DMS153 treated with DMSO at 0.1 percent for 48 hours (cell line): ENCODE results near the gene RPUSD3.
"Not testable (repeated sequence)": the region's sequence is repeated elsewhere in the genome, so short reads cannot be mapped to it uniquely, and the experiment has no call there.

Source experiments
- DNase-seq: peaks from one replicate; lab custom pipeline; 2025; ENCODE audit not compliant: unreplicated experiment; lab: John Stamatoyannopoulos, UW

RPUSD3 gene

GRCh38 chr3:9843715-9844438, at the start of gene RPUSD3:
Gene RPUSD3 (minus strand): TSS chr3:9844008. CDS start chr3:9843990, 18 bp downstream.
- DNase-seq: peak; percentile 56

GRCh38 chr3:9891072-9891622, 47.3 kb upstream of the RPUSD3 start:
- no peak for DNase-seq

GRCh38 chr3:9890249-9891071, 46.7 kb upstream of the RPUSD3 start, which contains the start of gene JAGN1:
Gene JAGN1 (plus strand): TSS chr3:9890610. CDS start chr3:9890723, 113 bp downstream.
- DNase-seq: peak; percentile 32

- no peak for DNase-seq
These were observed 45.6 kb upstream of the RPUSD3 start for GRCh38 chr3:9889405-9889804.

GRCh38 chr3:9888540-9888939, 44.7 kb upstream of the RPUSD3 start:
- DNase-seq: no peak

GRCh38 chr3:9887480-9887879, 43.7 kb upstream of the RPUSD3 start:
- DNase-seq: no peak

GRCh38 chr3:9886328-9886727, 42.5 kb upstream of the RPUSD3 start:
- no peak for DNase-seq

GRCh38 chr3:9884555-9885165, 40.9 kb upstream of the RPUSD3 start:
- DNase-seq: no peak

GRCh38 chr3:9883706-9884554, 40.1 kb upstream of the RPUSD3 start:
- DNase-seq: no peak

- no peak for DNase-seq
These were observed 37.6 kb upstream of the RPUSD3 start for GRCh38 chr3:9881441-9881840.

- DNase-seq: no peak
These were observed 36.2 kb upstream of the RPUSD3 start, which contains the start of gene CIDEC for GRCh38 chr3:9879830-9880549. Gene CIDEC (minus strand): TSS chr3:9880253. CDS start chr3:9878486, 1,767 bp downstream.

- no peak for DNase-seq
These were observed 34.9 kb upstream of the RPUSD3 start for GRCh38 chr3:9878700-9879099.

GRCh38 chr3:9876991-9877390, 33.2 kb upstream of the RPUSD3 start:
- DNase-seq: no peak

GRCh38 chr3:9876255-9876654, 32.4 kb upstream of the RPUSD3 start:
- DNase-seq: not testable (repeated sequence)

- peak; percentile 24 for DNase-seq
These were observed 31.6 kb upstream of the RPUSD3 start for GRCh38 chr3:9875448-9875847.

GRCh38 chr3:9872067-9872466, 28.3 kb upstream of the RPUSD3 start:
- not testable (repeated sequence) for DNase-seq

- no peak for DNase-seq
These were observed 27.2 kb upstream of the RPUSD3 start for GRCh38 chr3:9870978-9871377.

GRCh38 chr3:9869955-9870354, 26.1 kb upstream of the RPUSD3 start:
- no peak for DNase-seq

- no peak for DNase-seq
These were observed 23.3 kb upstream of the RPUSD3 start for GRCh38 chr3:9867106-9867505.

GRCh38 chr3:9866639-9867038, 22.8 kb upstream of the RPUSD3 start:
- DNase-seq: no peak
